Inflammatory macrophage treated with lipopolysaccharide for 1 hour (primary cell): ENCODE measurements around the gene ERAS.
"Not testable (repeated sequence)": the region's sequence is repeated elsewhere in the genome, so short reads cannot be mapped to it uniquely, and the experiment has no call there.

Experiments
- DNase-seq, 2 donors: peaks; one replicate each; pipeline ENCODE4 v3.0.0-alpha.2; 2020 to 2022

ERAS gene

GRCh38 chrX:48833542-48834138, 7.3 kb downstream of the ERAS start:
- DNase-seq, result peak in 1 of 2 donors; percentile 3

- DNase-seq, result no peak
Measured at GRCh38 chrX:48834383-48834709, 8.0 kb downstream of the ERAS start.

- DNase-seq, result no peak
Measured at GRCh38 chrX:48835524-48836329, 9.4 kb downstream of the ERAS start, which contains the start of gene PCSK1N. Gene PCSK1N (minus strand): TSS chrX:48835610. CDS start chrX:48835532, 78 bp downstream.

GRCh38 chrX:48839686-48840085, 13.4 kb downstream of the ERAS start:
- no peak for DNase-seq

GRCh38 chrX:48848847-48849246, 22.5 kb downstream of the ERAS start:
- no peak for DNase-seq

GRCh38 chrX:48852857-48853256, 26.5 kb downstream of the ERAS start:
- no peak for DNase-seq

- not testable (repeated sequence) for DNase-seq
Measured at GRCh38 chrX:48853494-48853893, 27.2 kb downstream of the ERAS start.

- DNase-seq, result not testable (repeated sequence)
Measured at GRCh38 chrX:48854121-48854804, 27.9 kb downstream of the ERAS start.

- peak in 1 of 2 donors; percentile 1 for DNase-seq
Measured at GRCh38 chrX:48854898-48855297, 28.6 kb downstream of the ERAS start.

- DNase-seq, result no peak
Measured at GRCh38 chrX:48864210-48864609, 37.9 kb downstream of the ERAS start.

GRCh38 chrX:48872017-48872416, 45.7 kb downstream of the ERAS start:
- DNase-seq, result not testable (repeated sequence)

- peak; percentile 57 to 82 for DNase-seq
Measured at GRCh38 chrX:48876944-48877343, 50.6 kb downstream of the ERAS start.
